ENCODE measurements around the gene VTI1A. TPM values are rescaled to one million over a fixed set of nuclear protein-coding genes. Genes with fewer than 3 reads are reported as not detected.

VTI1A gene
- total and polyA plus RNA-seq, 7 experiments from 2014 or later = 21.7 to 56.8 (median 40.8) TPM

DNA sequence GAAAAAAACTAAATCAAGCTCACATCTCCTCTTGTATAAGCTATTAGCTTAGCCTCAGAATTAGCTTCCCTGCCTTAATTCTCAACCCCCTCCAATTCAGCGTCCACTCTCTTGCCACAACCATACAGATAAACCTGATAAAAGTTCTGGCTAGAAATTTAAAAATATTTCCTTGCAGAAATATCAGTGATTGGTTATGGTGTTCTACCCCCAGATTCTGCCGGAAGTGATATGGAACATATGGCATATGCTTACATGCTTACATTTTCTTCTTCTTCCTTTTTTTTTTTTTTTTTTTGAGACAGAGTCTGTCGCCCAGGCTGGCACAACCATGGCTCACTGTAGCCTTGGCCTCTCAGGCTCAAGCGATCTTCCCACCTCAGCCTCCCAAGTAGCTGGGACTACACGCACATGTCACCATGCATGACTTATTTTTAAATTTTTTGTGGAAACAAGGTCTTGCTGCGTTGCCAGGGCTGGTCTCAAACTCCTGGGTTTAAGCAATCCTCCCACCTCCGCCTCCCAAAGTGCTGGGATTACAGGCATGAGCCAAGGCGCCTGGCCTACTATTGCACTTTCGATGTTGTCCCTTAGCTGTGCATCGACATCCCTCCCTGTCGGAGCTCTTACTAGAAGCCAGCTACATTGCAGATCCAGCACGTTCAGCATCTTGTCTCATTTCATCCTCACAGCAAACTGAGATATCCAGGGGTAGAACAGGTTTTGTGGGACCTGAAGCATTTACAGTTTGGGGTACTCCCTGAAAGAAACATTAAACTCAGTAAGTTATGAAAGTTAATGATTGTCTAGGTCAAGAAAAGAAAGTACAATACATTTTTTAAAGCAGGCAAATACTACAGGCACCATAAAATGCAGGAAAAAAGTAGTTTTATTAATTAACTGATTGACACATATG lies 297.4 kb downstream of the VTI1A start:
- no peak for ATAC-seq
- H3K9me3 Mint-ChIP-seq = no peaks in the 10 kb centered on the region

DNA sequence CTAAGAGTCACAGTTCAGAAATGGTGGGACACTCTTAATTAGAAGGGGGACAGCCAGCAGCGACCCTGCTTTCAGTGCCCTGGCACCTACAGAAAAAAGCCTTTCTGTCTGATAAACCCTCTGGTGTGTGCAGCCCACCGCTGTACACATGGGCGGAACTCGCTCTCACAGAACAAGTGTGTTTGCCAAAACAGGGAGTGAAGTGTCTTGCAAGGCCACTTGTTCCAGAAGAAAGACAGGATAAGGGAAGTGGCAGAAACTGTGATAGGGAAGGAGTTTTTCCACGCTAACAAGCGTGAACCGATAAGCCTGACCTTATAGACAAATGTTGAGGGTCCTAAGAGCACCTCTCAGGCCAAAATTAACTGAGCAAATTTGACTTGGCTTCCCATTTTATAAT lies 299.3 kb downstream of the VTI1A start:
- H3K4me3 ChIP-seq (ENCODE audit: low read length) = no peak overlapping the region
- H3K4me3 Mint-ChIP-seq = no peak overlapping the region
- H3K27me3 Mint-ChIP-seq = no peaks in the 10 kb centered on the region

More for the DNA sequence above, 297.4 kb downstream of the VTI1A start:
- intact Hi-C loops (cut with micrococcal nuclease) = no loop called here
- Histone ChIP-seq H3K9me3 (ENCODE audit: control insufficient read depth in 2 of 3, low read length in 3 of 3) (no peaks in the 10 kb centered on the region), H3K4me1 (ENCODE audit: control insufficient read depth in 2 of 2, insufficient read depth in 2 of 2, low read length in 2 of 2) (no peaks in the 10 kb centered on the region), H3K27ac (ENCODE audit: low read depth, low read length) (no peak overlapping the region), H3K36me3 (ENCODE audit: control insufficient read depth in 2 of 3, insufficient read depth in 3 of 3, low read length in 3 of 3) (no peaks in the 10 kb centered on the region), H3K27me3 (ENCODE audit: control insufficient read depth in 2 of 2, insufficient read depth in 2 of 2, low read length in 2 of 2) (no peaks in the 10 kb centered on the region), H3K4me3 (ENCODE audit: low read length) (no peak overlapping the region)
- Mint-ChIP-seq H3K36me3 (peaks cover 0 to 53% (median 14%) of the 10 kb centered on the region in 5 donors), H3K27me3 (no peaks in the 10 kb centered on the region), H3K4me3 (no peak overlapping the region), H3K27ac (no peak overlapping the region), H3K4me1 (no peaks in the 10 kb centered on the region)
- ChIA-PET POLR2A (no interaction called here), CTCF (no interaction called here)
- DNase-seq = no peak

DNA sequence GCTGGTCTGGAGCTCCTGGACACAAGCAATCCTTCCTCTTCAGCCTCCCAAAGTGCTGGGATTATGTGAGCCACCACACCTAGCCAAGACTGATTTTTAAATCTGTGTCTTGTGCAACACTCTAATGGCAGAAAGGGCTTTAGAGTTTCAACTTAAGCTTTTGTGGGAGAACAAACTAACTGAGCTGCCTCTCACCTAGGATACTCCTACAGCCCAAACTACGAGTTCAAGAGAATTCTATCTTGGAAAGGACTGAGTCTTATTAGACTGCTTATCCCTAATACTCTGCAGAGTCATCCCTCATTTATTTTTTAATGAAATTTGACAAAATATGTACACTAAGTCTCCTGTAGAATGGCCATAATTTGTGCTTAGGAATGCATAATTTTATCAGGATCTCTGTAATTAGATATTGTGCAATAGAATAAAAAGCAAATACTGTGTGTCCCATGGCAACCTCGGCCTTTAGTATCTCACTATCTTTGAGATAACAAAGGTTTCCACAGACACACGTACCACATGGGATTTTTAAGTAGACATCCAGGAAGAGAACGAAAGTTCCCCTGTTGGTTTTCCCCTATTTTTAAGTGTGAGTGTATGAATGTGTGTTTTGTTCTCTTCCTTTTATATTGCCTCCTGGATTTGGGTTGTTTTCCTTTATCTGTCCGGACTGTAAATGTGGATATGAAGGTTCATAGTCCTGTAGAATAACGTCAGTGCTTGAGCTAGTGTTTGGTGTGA lies 303.6 kb downstream of the VTI1A start:
- intact Hi-C loops (cut with micrococcal nuclease) = no loop called here
- Mint-ChIP-seq H3K4me1 (peaks cover 0 to 3% (median 0%) of the 10 kb centered on the region in 7 donors), H3K9me3 (no peaks in the 10 kb centered on the region), H3K36me3 (peaks cover 0 to 40% (median 12%) of the 10 kb centered on the region in 5 donors), H3K27me3 (no peaks in the 10 kb centered on the region), H3K4me3 (no peak overlapping the region), H3K27ac (no peak overlapping the region)
- Histone ChIP-seq H3K9me3 (ENCODE audit: control insufficient read depth in 2 of 3, low read length in 3 of 3) (no peaks in the 10 kb centered on the region), H3K27me3 (ENCODE audit: control insufficient read depth in 2 of 2, insufficient read depth in 2 of 2, low read length in 2 of 2) (no peaks in the 10 kb centered on the region), H3K4me3 (ENCODE audit: low read length) (no peak overlapping the region), H3K36me3 (ENCODE audit: control insufficient read depth in 2 of 3, insufficient read depth in 3 of 3, low read length in 3 of 3) (no peaks in the 10 kb centered on the region), H3K27ac (ENCODE audit: low read depth, low read length) (no peak overlapping the region), H3K4me1 (ENCODE audit: control insufficient read depth in 2 of 2, insufficient read depth in 2 of 2, low read length in 2 of 2) (no peaks in the 10 kb centered on the region)
- ATAC-seq (no peak), DNase-seq (no peak)
- ChIA-PET CTCF (interaction anchor here (0.6 to 0.9 kb wide), 2 partner anchors 25 to 310 kb away, joined by 3 to 4 read pairs; no protein-coding TSS in a partner anchor), POLR2A (no interaction called here)

More for the DNA sequence above, 299.3 kb downstream of the VTI1A start:
- Histone ChIP-seq H3K9me3 (ENCODE audit: control insufficient read depth in 2 of 3, low read length in 3 of 3) (no peaks in the 10 kb centered on the region), H3K27me3 (ENCODE audit: control insufficient read depth in 2 of 2, insufficient read depth in 2 of 2, low read length in 2 of 2) (no peaks in the 10 kb centered on the region), H3K27ac (ENCODE audit: low read depth, low read length) (no peak overlapping the region), H3K36me3 (ENCODE audit: control insufficient read depth in 2 of 3, insufficient read depth in 3 of 3, low read length in 3 of 3) (no peaks in the 10 kb centered on the region), H3K4me1 (ENCODE audit: control insufficient read depth in 2 of 2, insufficient read depth in 2 of 2, low read length in 2 of 2) (no peaks in the 10 kb centered on the region)
- intact Hi-C loops (cut with micrococcal nuclease) = no loop called here
- no peak for ATAC-seq
- ChIA-PET POLR2A (interaction anchor here (0.6 kb wide), 1 partner anchor 1644 kb away, joined by 3 read pairs; no protein-coding TSS in a partner anchor), CTCF (no interaction called here)
- Mint-ChIP-seq H3K36me3 (peaks cover 0 to 50% (median 13%) of the 10 kb centered on the region in 5 donors), H3K9me3 (no peaks in the 10 kb centered on the region), H3K4me1 (peaks cover 0 to 3% (median 0%) of the 10 kb centered on the region in 7 donors), H3K27ac (no peak overlapping the region)
- DNase-seq = no peak

DNA sequence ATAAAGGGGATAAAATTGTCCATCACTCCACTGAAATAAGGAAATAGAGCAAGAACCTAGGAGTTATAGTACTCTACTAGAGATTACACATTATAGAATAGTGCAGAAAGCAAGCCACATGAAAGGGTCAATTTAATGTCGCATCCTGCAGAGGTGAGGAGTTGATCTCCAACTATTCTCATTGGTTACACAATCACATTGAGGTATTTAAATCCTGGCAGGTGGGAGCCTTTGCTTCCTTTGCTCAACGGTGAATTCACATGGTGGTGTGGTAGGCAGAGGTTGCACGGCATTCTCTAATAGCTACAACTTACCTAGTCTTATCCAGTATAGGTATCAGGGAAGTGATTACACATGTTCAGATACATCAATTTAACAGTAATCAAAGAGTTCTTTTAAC lies 304.6 kb downstream of the VTI1A start:
- Mint-ChIP-seq H3K4me1 (peaks cover 0 to 3% (median 0%) of the 10 kb centered on the region in 7 donors), H3K36me3 (peaks cover 0 to 33% (median 8%) of the 10 kb centered on the region in 5 donors), H3K9me3 (no peaks in the 10 kb centered on the region), H3K27ac (no peak overlapping the region), H3K27me3 (no peaks in the 10 kb centered on the region), H3K4me3 (no peak overlapping the region)
- no peaks in the 10 kb centered on the region for H3K4me1 ChIP-seq (ENCODE audit: control insufficient read depth in 2 of 2, insufficient read depth in 2 of 2, low read length in 2 of 2)
- no peaks in the 10 kb centered on the region for H3K36me3 ChIP-seq (ENCODE audit: control insufficient read depth in 2 of 3, insufficient read depth in 3 of 3, low read length in 3 of 3)
- intact Hi-C loops (cut with micrococcal nuclease) = no loop called here
- no peak overlapping the region for H3K4me3 ChIP-seq (ENCODE audit: low read length)
- DNase-seq (no peak), ATAC-seq (no peak)
- CTCF ChIA-PET = interaction anchor here (0.7 kb wide), 1 partner anchor 75 kb away, joined by 3 read pairs; no protein-coding TSS in a partner anchor
- no peak overlapping the region for H3K27ac ChIP-seq (ENCODE audit: low read depth, low read length)
- H3K27me3 ChIP-seq (ENCODE audit: control insufficient read depth in 2 of 2, insufficient read depth in 2 of 2, low read length in 2 of 2) = no peaks in the 10 kb centered on the region
- POLR2A ChIA-PET = no interaction called here
- no peaks in the 10 kb centered on the region for H3K9me3 ChIP-seq (ENCODE audit: control insufficient read depth in 2 of 3, low read length in 3 of 3)

DNA sequence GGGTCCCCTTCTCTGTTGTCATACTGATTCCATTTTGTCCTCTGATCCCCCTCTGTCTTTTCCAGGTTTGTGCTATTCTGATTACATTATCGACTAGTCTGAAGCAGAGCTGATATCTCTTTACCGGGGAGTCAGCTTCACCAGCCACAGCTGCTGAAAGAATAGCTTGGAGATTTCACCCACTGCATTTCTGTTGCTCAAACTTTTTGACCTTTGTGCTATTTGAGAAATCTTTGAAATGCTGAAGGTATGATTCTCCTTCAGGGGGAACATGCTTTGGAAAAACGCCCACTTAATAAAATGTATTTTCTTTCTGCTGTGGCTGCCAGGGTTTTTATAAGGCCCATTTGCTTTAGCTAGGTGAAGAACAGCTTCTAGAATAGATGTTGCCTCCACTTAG lies 305.3 kb downstream of the VTI1A start:
- Mint-ChIP-seq H3K4me3 (no peak overlapping the region), H3K4me1 (peaks cover 0 to 3% (median 0%) of the 10 kb centered on the region in 7 donors), H3K36me3 (peaks cover 0 to 33% (median 8%) of the 10 kb centered on the region in 5 donors), H3K27ac (no peak overlapping the region), H3K9me3 (no peaks in the 10 kb centered on the region), H3K27me3 (no peaks in the 10 kb centered on the region)
- Histone ChIP-seq H3K27me3 (ENCODE audit: control insufficient read depth in 2 of 2, insufficient read depth in 2 of 2, low read length in 2 of 2) (no peaks in the 10 kb centered on the region), H3K4me3 (ENCODE audit: low read length) (no peak overlapping the region), H3K4me1 (ENCODE audit: control insufficient read depth in 2 of 2, insufficient read depth in 2 of 2, low read length in 2 of 2) (no peaks in the 10 kb centered on the region), H3K27ac (ENCODE audit: low read depth, low read length) (no peak overlapping the region), H3K36me3 (ENCODE audit: control insufficient read depth in 2 of 3, insufficient read depth in 3 of 3, low read length in 3 of 3) (no peaks in the 10 kb centered on the region), H3K9me3 (ENCODE audit: control insufficient read depth in 2 of 3, low read length in 3 of 3) (no peaks in the 10 kb centered on the region)
- intact Hi-C loops (cut with micrococcal nuclease) = no loop called here
- ChIA-PET POLR2A (no interaction called here), CTCF (interaction anchor here (0.7 kb wide), 1 partner anchor 74 kb away, joined by 3 read pairs; no protein-coding TSS in a partner anchor)
- DNase-seq (no peak), ATAC-seq (no peak)

DNA sequence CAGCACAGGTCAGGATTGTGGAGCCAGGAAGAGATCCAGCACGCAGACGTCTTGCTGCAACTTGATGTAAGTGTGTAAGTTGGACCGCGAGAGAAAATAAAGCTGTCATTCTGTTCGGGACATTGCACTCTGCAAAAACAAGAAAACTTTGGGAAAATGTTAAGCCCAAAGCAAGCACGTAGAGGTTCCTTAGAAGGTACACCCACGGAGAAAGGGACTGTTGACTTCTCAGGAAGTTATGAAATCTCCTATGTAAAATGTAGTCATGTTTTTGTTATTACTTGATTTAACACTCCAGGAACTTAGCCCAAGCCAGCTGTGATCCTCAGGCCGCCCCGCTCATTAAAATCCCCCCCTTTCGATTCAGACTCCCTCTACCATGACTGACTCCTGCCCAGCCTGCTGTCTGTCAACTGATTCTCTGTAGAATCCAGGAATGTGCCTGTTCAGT lies 307.0 kb downstream of the VTI1A start:
- ATAC-seq (no peak), DNase-seq (no peak)
- intact Hi-C loops (cut with micrococcal nuclease) = no loop called here
- peaks cover 0 to 3% (median 0%) of the 10 kb centered on the region in 7 donors for H3K4me1 Mint-ChIP-seq
- POLR2A ChIA-PET = no interaction called here
- Histone ChIP-seq H3K27ac (ENCODE audit: low read depth, low read length) (no peak overlapping the region), H3K4me1 (ENCODE audit: control insufficient read depth in 2 of 2, insufficient read depth in 2 of 2, low read length in 2 of 2) (no peaks in the 10 kb centered on the region), H3K27me3 (ENCODE audit: control insufficient read depth in 2 of 2, insufficient read depth in 2 of 2, low read length in 2 of 2) (no peaks in the 10 kb centered on the region), H3K36me3 (ENCODE audit: control insufficient read depth in 2 of 3, insufficient read depth in 3 of 3, low read length in 3 of 3) (no peaks in the 10 kb centered on the region), H3K9me3 (ENCODE audit: control insufficient read depth in 2 of 3, low read length in 3 of 3) (no peaks in the 10 kb centered on the region), H3K4me3 (ENCODE audit: low read length) (no peak overlapping the region)
- H3K9me3 Mint-ChIP-seq = no peaks in the 10 kb centered on the region
- peaks cover 0 to 41% (median 14%) of the 10 kb centered on the region in 5 donors for H3K36me3 Mint-ChIP-seq
- CTCF ChIA-PET = no interaction called here
- H3K27ac Mint-ChIP-seq = no peak overlapping the region
- no peaks in the 10 kb centered on the region for H3K27me3 Mint-ChIP-seq
- H3K4me3 Mint-ChIP-seq = no peak overlapping the region
